OCI-LY7 (cell line): ENCODE results near the gene CDH23. TPM values are rescaled to one million over a fixed set of nuclear protein-coding genes. Genes with fewer than 3 reads are reported as not detected.

Experiments used
- BruUV-seq: library from RNA; stranded (reverse); fragments of 400-500 nt; replicated peaks from 2 replicates; lab custom pipeline; 2021; lab: Mats Ljungman, UMichigan
- CTCF ChIA-PET: fragments of 300-600 bp; sonication (Branson Sonifier 250); formaldehyde crosslinking; loops from one replicate; lab custom pipeline; 2022; ENCODE audit warnings: antibody characterized with exemption; ENCODE audit not compliant: unreplicated experiment; lab: Charles Lee
- POLR2A ChIA-PET: fragments of 300-600 bp; sonication (Branson Sonifier 250); formaldehyde crosslinking; loops from one replicate; lab custom pipeline; 2022; ENCODE audit warnings: antibody characterized with exemption; lab: Charles Lee
- DNase-seq: peaks from one replicate; pipeline ENCODE4 v3.0.0-alpha.2; 2015; ENCODE audit warnings: low spot score
- H2AFZ ChIP-seq: fragments of 200-600 bp; sonication (generic), shearing (Covaris generic); 2 replicates; pipeline ENCODE4 v1.6.1; 2014; ENCODE audit warnings: mild to moderate bottlenecking, antibody characterized with exemption, low read length, moderate library complexity
- H3K27ac ChIP-seq: fragments of 200-600 bp; sonication (generic); 2 replicates; pipeline ENCODE4 v1.5.1; 2014; ENCODE audit warnings: mixed run types, low read depth, mild to moderate bottlenecking, moderate library complexity, low read length, inconsistent platforms; ENCODE audit not compliant: poor library complexity, severe bottlenecking
- H3K36me3 ChIP-seq: fragments of 200-600 bp; sonication (generic); 2 replicates; pipeline ENCODE4 v1.6.1; 2014; ENCODE audit warnings: mild to moderate bottlenecking, antibody characterized with exemption, low read length, moderate library complexity, mixed read lengths; ENCODE audit not compliant: insufficient read depth
- H3K4me1 ChIP-seq: fragments of 200-600 bp; sonication (generic); 2 replicates; pipeline ENCODE4 v1.5.1; 2014; ENCODE audit warnings: mild to moderate bottlenecking, low read length; ENCODE audit not compliant: insufficient read depth, poor library complexity, severe bottlenecking
- H3K4me2 ChIP-seq: fragments of 200-600 bp; sonication (generic); 2 replicates; pipeline ENCODE4 v1.6.1; 2014; ENCODE audit warnings: mild to moderate bottlenecking, low read length
- H3K4me3 ChIP-seq: fragments of 200-600 bp; sonication (generic); 2 replicates; pipeline ENCODE4 v1.5.1; 2014; ENCODE audit warnings: mild to moderate bottlenecking, low read depth, low read length; ENCODE audit not compliant: poor library complexity, severe bottlenecking
- H3K79me2 ChIP-seq: fragments of 200-600 bp; sonication (generic); 2 replicates; pipeline ENCODE4 v1.6.1; 2016; ENCODE audit warnings: low read depth, mild to moderate bottlenecking, low read length, moderate library complexity, mixed read lengths; ENCODE audit not compliant: insufficient read depth
- H3K9me2 ChIP-seq: fragments of 200-600 bp; sonication (generic); 2 replicates; pipeline ENCODE4 v1.6.1; 2016; ENCODE audit warnings: mild to moderate bottlenecking, low read length, mixed read lengths; ENCODE audit not compliant: insufficient read depth
- H3K9me3 ChIP-seq: fragments of 200-600 bp; sonication (generic); 2 replicates; pipeline ENCODE4 v1.6.1; 2014; ENCODE audit warnings: mild to moderate bottlenecking, mixed run types, low read length, mixed read lengths
- H4K20me1 ChIP-seq: fragments of 200-600 bp; sonication (generic); 2 replicates; pipeline ENCODE4 v1.6.1; 2014; ENCODE audit warnings: mild to moderate bottlenecking, antibody characterized with exemption, low read length, moderate library complexity, mixed read lengths; ENCODE audit not compliant: insufficient read depth
- EZH2phosphoT487 ChIP-seq: fragments of 200-600 bp; sonication (generic); IDR thresholded peaks from 2 replicates; pipeline ENCODE4 v1.6.1; 2018; ENCODE audit warnings: low read depth, borderline replicate concordance, mild to moderate bottlenecking, mixed run types, antibody characterized with exemption, low read length, moderate library complexity, mixed read lengths
- intact Hi-C: fragments of 100-400 bp; cut with micrococcal nuclease; formaldehyde crosslinking; loops from one replicate; pipeline ENCODE4 v1.10.0; 2022; ENCODE audit not compliant: unreplicated experiment
- total RNA-seq, 2 experiments: library from RNA; depleted of rRNA in 1 of 2; stranded (reverse); fragments of >200 nt in 1 of 2; shearing (Covaris generic) in 1 of 2; gene quantifications; 2 replicates each; pipeline ENCODE4 v1.2.3, GENCODE V29; 2014 to 2022
- TF ChIP-seq, protein P1 (sequence below): fragments of 200-600 bp; sonication (generic); conservative IDR thresholded peaks from 2 replicates; pipeline ENCODE4 v1.5.1; 2014; ENCODE audit warnings: mild to moderate bottlenecking, antibody characterized with exemption, low read length, moderate library complexity, mixed read lengths

Gene CDH23
- total RNA-seq, 2 experiments from 2014 or later, result 0.92 to 9.9 TPM

DNA sequence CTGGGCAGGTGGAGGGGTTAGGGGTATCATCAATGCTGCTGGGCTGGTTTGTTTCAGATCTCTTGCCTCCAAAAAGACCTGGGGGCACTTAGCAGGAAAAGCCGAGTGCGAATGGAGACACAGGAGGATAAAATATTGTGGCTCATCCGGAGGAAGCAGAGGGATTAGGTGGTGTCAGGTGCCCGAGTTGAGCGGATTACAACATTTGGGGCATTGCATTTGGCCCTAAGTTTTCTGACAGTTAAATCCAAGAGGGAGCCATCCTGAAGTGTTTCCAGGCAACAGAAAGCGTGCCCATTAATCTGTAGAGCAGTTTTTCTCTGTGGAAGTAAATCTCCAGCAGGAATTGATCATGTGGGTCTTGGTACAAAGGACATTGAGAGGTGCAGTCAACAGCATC lies 85.9 kb downstream of the CDH23 start:
- no peak overlapping the region for H3K4me2 ChIP-seq
- no peaks in the 10 kb centered on the region for H4K20me1 ChIP-seq
- DNase-seq, result no peak
- no peaks in the 10 kb centered on the region for H3K36me3 ChIP-seq
- no TSS peak for BruUV-seq
- intact Hi-C loops, result loop anchor here (5.0 kb wide), 1 partner anchor 170 kb away; no protein-coding TSS in a partner anchor
- ChIA-PET POLR2A (no interaction called here), CTCF (no interaction called here)
- no peak overlapping the region for H2AFZ ChIP-seq
- no peak overlapping the region for H3K4me3 ChIP-seq
- no peaks in the 10 kb centered on the region for H3K9me2 ChIP-seq
- no peaks in the 10 kb centered on the region for H3K79me2 ChIP-seq
- TF ChIP-seq EZH2phosphoT487, result no peak
- TF ChIP-seq, protein P1, sequence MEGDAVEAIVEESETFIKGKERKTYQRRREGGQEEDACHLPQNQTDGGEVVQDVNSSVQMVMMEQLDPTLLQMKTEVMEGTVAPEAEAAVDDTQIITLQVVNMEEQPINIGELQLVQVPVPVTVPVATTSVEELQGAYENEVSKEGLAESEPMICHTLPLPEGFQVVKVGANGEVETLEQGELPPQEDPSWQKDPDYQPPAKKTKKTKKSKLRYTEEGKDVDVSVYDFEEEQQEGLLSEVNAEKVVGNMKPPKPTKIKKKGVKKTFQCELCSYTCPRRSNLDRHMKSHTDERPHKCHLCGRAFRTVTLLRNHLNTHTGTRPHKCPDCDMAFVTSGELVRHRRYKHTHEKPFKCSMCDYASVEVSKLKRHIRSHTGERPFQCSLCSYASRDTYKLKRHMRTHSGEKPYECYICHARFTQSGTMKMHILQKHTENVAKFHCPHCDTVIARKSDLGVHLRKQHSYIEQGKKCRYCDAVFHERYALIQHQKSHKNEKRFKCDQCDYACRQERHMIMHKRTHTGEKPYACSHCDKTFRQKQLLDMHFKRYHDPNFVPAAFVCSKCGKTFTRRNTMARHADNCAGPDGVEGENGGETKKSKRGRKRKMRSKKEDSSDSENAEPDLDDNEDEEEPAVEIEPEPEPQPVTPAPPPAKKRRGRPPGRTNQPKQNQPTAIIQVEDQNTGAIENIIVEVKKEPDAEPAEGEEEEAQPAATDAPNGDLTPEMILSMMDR, result no peak
- H3K9me3 ChIP-seq, result no peaks in the 10 kb centered on the region
- no peaks in the 10 kb centered on the region for H3K4me1 ChIP-seq
- H3K27ac ChIP-seq, result no peak overlapping the region

DNA sequence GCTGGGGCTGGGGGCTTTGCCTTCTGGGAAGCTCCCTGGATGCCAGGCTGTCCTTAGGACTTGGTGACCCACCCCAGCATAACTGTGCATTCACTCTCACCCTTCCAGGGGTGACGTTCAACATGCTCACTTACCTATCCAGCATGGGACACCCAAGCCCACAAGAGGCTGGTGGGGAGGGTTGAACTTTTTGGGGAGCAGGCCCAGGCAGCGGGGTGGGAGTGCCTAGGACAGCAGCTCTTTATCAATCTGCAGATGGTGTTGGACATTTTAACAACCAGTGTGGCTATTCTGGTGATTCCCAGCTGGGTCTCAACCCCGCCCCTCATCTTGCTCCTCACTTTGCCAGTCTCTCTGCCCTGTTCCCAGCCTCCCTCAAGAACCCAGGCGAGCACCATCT lies 86.4 kb downstream of the CDH23 start:
- CTCF ChIA-PET, result no interaction called here
- Histone ChIP-seq H3K9me3 (no peaks in the 10 kb centered on the region), H3K4me3 (no peak overlapping the region), H3K27ac (no peak overlapping the region), H2AFZ (no peak overlapping the region), H4K20me1 (no peaks in the 10 kb centered on the region), H3K9me2 (no peaks in the 10 kb centered on the region), H3K79me2 (no peaks in the 10 kb centered on the region), H3K36me3 (no peaks in the 10 kb centered on the region), H3K4me2 (no peak overlapping the region), H3K4me1 (no peaks in the 10 kb centered on the region)
- POLR2A ChIA-PET, result no interaction called here
- intact Hi-C loops, result loop anchor here (5.0 kb wide), 1 partner anchor 171 kb away; no protein-coding TSS in a partner anchor
- TF ChIP-seq, protein P1, result no peak
- no peak for TF ChIP-seq EZH2phosphoT487
- DNase-seq, result no peak
- BruUV-seq, result no TSS peak

- POLR2A ChIA-PET, result no interaction called here
- Histone ChIP-seq H3K4me1 (no peaks in the 10 kb centered on the region), H2AFZ (no peak overlapping the region), H3K4me3 (no peak overlapping the region), H3K79me2 (no peaks in the 10 kb centered on the region), H3K9me2 (no peaks in the 10 kb centered on the region), H3K4me2 (no peak overlapping the region), H4K20me1 (no peaks in the 10 kb centered on the region), H3K27ac (no peak overlapping the region), H3K36me3 (no peaks in the 10 kb centered on the region), H3K9me3 (peaks cover 7% of the 10 kb centered on the region; the same call in 1 of the 2 replicates)
- TF ChIP-seq, protein P1, result no peak
- no peak for TF ChIP-seq EZH2phosphoT487
- BruUV-seq, result no TSS peak
- intact Hi-C loops, result loop anchor here (5.0 kb wide), 1 partner anchor 172 kb away; no protein-coding TSS in a partner anchor
- CTCF ChIA-PET, result no interaction called here
- no peak for DNase-seq
These were observed 87.4 kb downstream of the CDH23 start for GRCh38 chr10:71483885-71484751.
